H1 (cell line): ENCODE measurements around the gene ESYT2. TPM values are rescaled to one million over a fixed set of nuclear protein-coding genes. Genes with fewer than 3 reads are reported as not detected.

Experiments
- CTCF ChIA-PET: fragments of 300-600 bp; sonication (Branson Sonifier 250); formaldehyde crosslinking; loops from one replicate; lab custom pipeline; 2021; ENCODE audit not compliant: partially characterized antibody; lab: Charles Lee
- POLR2A ChIA-PET: fragments of 300-600 bp; sonication (Branson Sonifier 250); formaldehyde crosslinking; loops from one replicate; lab custom pipeline; 2021; ENCODE audit warnings: inconsistent platforms; ENCODE audit not compliant: partially characterized antibody; lab: Charles Lee
- DNase-seq, 2 experiments: peaks; one replicate each; pipeline versions ENCODE4 v3.0.0 to v3.0.0-alpha.2; 2010 to 2022; ENCODE audit warnings: low spot score in 2 of 2, low read depth in 1 of 2, mixed read lengths in 1 of 2
- FAIRE-seq: peaks from 2 replicates; lab custom pipeline; 2011; peaks lifted over from hg19 to GRCh38; lab: Jason Lieb, UNC
- H2AFZ ChIP-seq: 2 replicates; pipeline ENCODE4 v1.8.1; 2012; ENCODE audit warnings: low read length, inconsistent platforms
- H2AK5ac ChIP-seq: 2 replicates; pipeline ENCODE4 v1.6.1; 2013; ENCODE audit warnings: low read depth, low read length
- H2BK120ac ChIP-seq: replicated peaks from 2 replicates; pipeline ENCODE3; 2013; ENCODE audit warnings: low read depth, low read length, inconsistent platforms
- H2BK12ac ChIP-seq: 2 replicates; pipeline ENCODE4 v1.6.1; 2013; ENCODE audit warnings: low read depth, low read length
- H2BK15ac ChIP-seq: 2 replicates; pipeline ENCODE4 v1.6.1; 2013; ENCODE audit warnings: low read length
- H2BK20ac ChIP-seq: 2 replicates; pipeline ENCODE4 v1.6.1; 2013; ENCODE audit warnings: low read length
- H2BK5ac ChIP-seq: 2 replicates; pipeline ENCODE4 v1.6.1; 2013; ENCODE audit warnings: low read depth, low read length
- H3K14ac ChIP-seq: 2 replicates; pipeline ENCODE4 v1.6.1; 2013; ENCODE audit warnings: inconsistent platforms; ENCODE audit not compliant: insufficient read length
- H3K18ac ChIP-seq: 2 replicates; pipeline ENCODE4 v1.6.1; 2013; ENCODE audit warnings: low read length; ENCODE audit errors: extremely low read depth
- H3K23ac ChIP-seq: 2 replicates; pipeline ENCODE4 v1.6.1; 2013; ENCODE audit warnings: inconsistent platforms; ENCODE audit not compliant: insufficient read length
- H3K23me2 ChIP-seq: 2 replicates; pipeline ENCODE4 v1.6.1; 2013; ENCODE audit warnings: low read depth, low read length
- H3K27ac ChIP-seq: 2 replicates; pipeline ENCODE4 v1.6.1; 2011; ENCODE audit warnings: low read depth, low read length, inconsistent platforms
- H3K27me3 ChIP-seq, 4 experiments: replicated peaks in 1 of 4; 1 replicate in 1 of 4; 2 replicates in 3 of 4; pipeline versions ENCODE4 v1.6.1 to v1.8.1; 2011 to 2013; ENCODE audit warnings: low read length in 3 of 4, mild to moderate bottlenecking in 3 of 4, inconsistent platforms in 2 of 4, mixed read lengths in 2 of 4, moderate library complexity in 1 of 4; ENCODE audit not compliant: control insufficient read depth in 3 of 4, insufficient read depth in 3 of 4; ENCODE audit errors: extremely low read depth in 1 of 4
- H3K36me3 ChIP-seq, 4 experiments: 2 replicates each; pipeline versions ENCODE4 v1.6.1 to v1.8.1; 2011 to 2013; ENCODE audit warnings: mild to moderate bottlenecking in 4 of 4, low read length in 3 of 4, moderate library complexity in 2 of 4, control low read depth in 1 of 4, inconsistent platforms in 1 of 4; ENCODE audit not compliant: insufficient read depth in 4 of 4, control insufficient read depth in 2 of 4
- H3K4ac ChIP-seq: replicated peaks from 2 replicates; pipeline ENCODE3; 2013; ENCODE audit warnings: low read length, low read depth, mixed read lengths, inconsistent platforms; ENCODE audit not compliant: insufficient read length
- H3K4me1 ChIP-seq, 4 experiments: replicated peaks in 1 of 4; 1 replicate in 1 of 4; 2 replicates in 3 of 4; pipeline versions ENCODE4 v1.6.1 to v1.8.1; 2011 to 2013; ENCODE audit warnings: low read length in 3 of 4, inconsistent platforms in 2 of 4, mixed read lengths in 1 of 4; ENCODE audit not compliant: insufficient read depth in 4 of 4, control insufficient read depth in 3 of 4
- H3K4me2 ChIP-seq, 2 experiments: 2 replicates each; pipeline versions ENCODE4 v1.6.1 to v1.8.1; 2011 to 2013; ENCODE audit warnings: low read depth in 2 of 2, low read length in 2 of 2, control low read depth in 1 of 2, inconsistent platforms in 1 of 2, mild to moderate bottlenecking in 1 of 2; ENCODE audit not compliant: insufficient read depth in 1 of 2
- H3K4me3 ChIP-seq, 4 experiments: fragments of 200-600, 300-600 bp in 1 of 4; sonication (generic), shearing (Covaris generic), sonication (Bioruptor Twin) in 1 of 4; 2 replicates each; pipeline versions ENCODE4 v1.5.1 to v1.8.1; 2011 to 2016; ENCODE audit warnings: low read length in 4 of 4, low read depth in 3 of 4, control low read depth in 2 of 4, inconsistent platforms in 2 of 4, mild to moderate bottlenecking in 2 of 4, mixed read lengths in 1 of 4, moderate library complexity in 1 of 4; ENCODE audit not compliant: insufficient read depth in 2 of 4; ENCODE audit errors: extremely low read depth in 1 of 4
- H3K56ac ChIP-seq: replicated peaks from 2 replicates; pipeline ENCODE3; 2013; ENCODE audit warnings: low read depth, mild to moderate bottlenecking, mixed read lengths, low read length, inconsistent platforms; ENCODE audit not compliant: insufficient read length
- H3K79me1 ChIP-seq: 2 replicates; pipeline ENCODE4 v1.6.1; 2013; ENCODE audit warnings: low read depth, low read length, control low read depth
- H3K79me2 ChIP-seq, 2 experiments: 2 replicates each; pipeline versions ENCODE4 v1.6.1 to v1.8.1; 2012 to 2013; ENCODE audit warnings: low read length in 2 of 2, mild to moderate bottlenecking in 2 of 2, inconsistent platforms in 1 of 2; ENCODE audit not compliant: insufficient read depth in 2 of 2, control insufficient read depth in 1 of 2
- H3K9ac ChIP-seq, 4 experiments: replicated peaks in 1 of 4; 1 replicate in 1 of 4; 2 replicates in 3 of 4; pipeline versions ENCODE4 v1.6.1 to v1.8.1; 2011 to 2013; ENCODE audit warnings: low read depth in 3 of 4, low read length in 3 of 4, control low read depth in 2 of 4, mild to moderate bottlenecking in 2 of 4, moderate library complexity in 2 of 4, inconsistent platforms in 1 of 4; ENCODE audit errors: extremely low read depth in 1 of 4
- H3K9me3 ChIP-seq, 2 experiments: 2 replicates each; pipeline versions ENCODE4 v1.6.1 to v1.8.1; 2012 to 2013; ENCODE audit warnings: mild to moderate bottlenecking in 2 of 2, moderate library complexity in 2 of 2, control low read depth in 1 of 2, inconsistent platforms in 1 of 2, low read depth in 1 of 2, low read length in 1 of 2, mixed read lengths in 1 of 2; ENCODE audit not compliant: insufficient read depth in 2 of 2
- H4K20me1 ChIP-seq, 2 experiments: replicated peaks in 1 of 2; 2 replicates each; pipeline versions ENCODE3 to v1.8.1; 2011 to 2013; ENCODE audit warnings: inconsistent platforms in 2 of 2, low read length in 2 of 2, mild to moderate bottlenecking in 1 of 2; ENCODE audit not compliant: insufficient read depth in 2 of 2, control insufficient read depth in 1 of 2
- H4K5ac ChIP-seq: 2 replicates; pipeline ENCODE4 v1.6.1; 2013; ENCODE audit warnings: low read length, low read depth, mixed read lengths, inconsistent platforms; ENCODE audit not compliant: insufficient read length
- H4K8ac ChIP-seq: 2 replicates; pipeline ENCODE4 v1.8.0; 2013; ENCODE audit warnings: mild to moderate bottlenecking, moderate library complexity, low read length, inconsistent platforms; ENCODE audit not compliant: insufficient read depth; ENCODE audit errors: extremely low read depth
- H4K91ac ChIP-seq: replicated peaks from 2 replicates; pipeline ENCODE3; 2013; ENCODE audit warnings: low read length, mixed read lengths, inconsistent platforms; ENCODE audit not compliant: insufficient read length
- ASH2L ChIP-seq: fragments of 200-600, 300-600 bp; sonication (generic); IDR thresholded peaks from one replicate; pipeline ENCODE4 v1.7.1; 2017; ENCODE audit warnings: low read length
- JUN ChIP-seq: IDR thresholded peaks from 2 replicates; pipeline ENCODE4 v1.6.1; 2011; ENCODE audit warnings: low read depth, mild to moderate bottlenecking, improper control_type of control experiment, low read length
- NRF1 ChIP-seq: IDR thresholded peaks from 2 replicates; pipeline ENCODE4 v1.6.1; 2011; ENCODE audit warnings: mild to moderate bottlenecking, low read depth, low read length, improper control_type of control experiment
- POLR2A ChIP-seq, 2 experiments: IDR thresholded peaks; 1 replicate in 1 of 2; 2 replicates in 1 of 2; pipeline ENCODE4 v1.6.1; 2011; ENCODE audit warnings: low read depth in 2 of 2, low read length in 2 of 2, mild to moderate bottlenecking in 2 of 2; ENCODE audit errors: control extremely low read depth in 1 of 2
- SP2 ChIP-seq: IDR thresholded peaks from 2 replicates; pipeline ENCODE4 v1.6.1; 2012; ENCODE audit warnings: mild to moderate bottlenecking, low read length, inconsistent platforms
- SRF ChIP-seq: IDR thresholded peaks from 2 replicates; pipeline ENCODE4 v1.6.1; 2011; ENCODE audit warnings: mild to moderate bottlenecking, low read depth, low read length, moderate library complexity
- WGBS, 2 experiments: shearing (Covaris generic) in 1 of 2; methylation state at CpG; one replicate each; pipeline versions ENCODE4 v1.1.6 to v1.1.7; 2013 to 2015; ENCODE audit warnings: low lambda C conversion rate in 2 of 2, mixed read lengths in 2 of 2, inconsistent platforms in 1 of 2, low coverage in 1 of 2, missing lambda C conversion rate in 1 of 2; ENCODE audit not compliant: insufficient replicate concordance in 2 of 2, insufficient coverage in 1 of 2, insufficient read length in 1 of 2; ENCODE audit errors: extremely low coverage in 1 of 2, missing lambda C conversion rate in 1 of 2; 5-methylcytosine and 5-hydroxymethylcytosine counted together
- polyA plus RNA-seq, 7 experiments: library from polyadenylated mRNA; depleted of rRNA in 3 of 7; stranded (reverse) in 5 of 7; unstranded in 2 of 7; fragments of >200 nt in 5 of 7; fragments of 200-250 nt in 2 of 7; gene quantifications; 1 replicate in 5 of 7; 2 replicates in 1 of 7; 4 replicates in 1 of 7; pipeline versions ENCODE4 v1.2.1 to v1.2.3, GENCODE V29; 2011 to 2013; ENCODE audit warnings: missing spikeins in 2 of 7, mixed read lengths in 2 of 7
- total RNA-seq: library from RNA; stranded (reverse); fragmentation: NEBNext Ultra II Directional; extraction: Animal tissue kit (Norgen Biotek cat#: 25700); gene quantifications from 2 replicates; pipeline ENCODE4 v1.2.1, GENCODE V29; 2021
- TF ChIP-seq, protein P1 (sequence below), 3 experiments: IDR thresholded peaks; 1 replicate in 2 of 3; 2 replicates in 1 of 3; pipeline versions ENCODE4 v1.5.1 to v1.6.1; 2011; ENCODE audit warnings: low read length in 3 of 3, mild to moderate bottlenecking in 3 of 3, inconsistent platforms in 2 of 3, low read depth in 1 of 3, moderate library complexity in 1 of 3; ENCODE audit not compliant: insufficient read depth in 1 of 3; ENCODE audit errors: control extremely low read depth in 1 of 3
- TF ChIP-seq, protein P2 (sequence below): IDR thresholded peaks from 2 replicates; pipeline ENCODE4 v1.6.1; 2012; ENCODE audit warnings: low read length, inconsistent platforms
- TF ChIP-seq, protein P3 (sequence below): IDR thresholded peaks from 2 replicates; pipeline ENCODE4 v1.6.1; 2011; ENCODE audit warnings: low read length, improper control_type of control experiment

ESYT2 gene
- total and polyA plus RNA-seq, 2 of the 8 experiments (the other 6 are each of a cell fraction or from before 2014, with no cell fraction given): 27.0 to 37.5 TPM

DNA sequence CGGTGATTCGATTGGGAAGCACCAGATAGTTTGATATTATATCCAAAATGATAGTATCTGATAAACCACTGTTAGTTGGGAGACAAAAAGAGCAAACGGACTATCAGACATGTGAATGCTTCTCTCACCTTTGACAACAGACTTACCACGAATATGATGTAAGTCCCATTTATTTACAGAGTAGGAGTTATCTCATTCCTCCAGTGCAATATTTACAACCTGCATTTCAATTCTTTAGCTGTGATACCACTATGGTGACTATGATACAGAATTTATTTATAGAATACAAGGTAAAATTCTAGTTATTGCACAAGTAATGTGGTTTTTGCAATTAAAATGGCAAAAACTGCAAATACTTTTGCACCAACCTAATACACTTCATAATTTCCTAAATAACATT, 61.6 kb downstream of the ESYT2 start:
- 91% methylated on average over 4 of the region's 4 CpGs; no CpG with 5 or more reads in 1 of the 2 experiments for WGBS, 2 experiments
- H3K4me2 ChIP-seq: no peak overlapping the region
- POLR2A ChIA-PET: no interaction called here
- no peak overlapping the region for H3K4ac ChIP-seq
- H2BK5ac ChIP-seq: no peak overlapping the region
- no peak for FAIRE-seq
- no peak overlapping the region for H2BK12ac ChIP-seq
- no peak overlapping the region for H3K56ac ChIP-seq
- H3K79me2 ChIP-seq: no peaks in the 10 kb centered on the region
- H3K9ac ChIP-seq: no peak overlapping the region
- H2BK15ac ChIP-seq: no peak overlapping the region
- no peak overlapping the region for H3K18ac ChIP-seq
- no peak overlapping the region for H4K5ac ChIP-seq
- H3K14ac ChIP-seq: no peak overlapping the region
- no peaks in the 10 kb centered on the region for H3K27me3 ChIP-seq
- no peak overlapping the region for H2BK20ac ChIP-seq
- no peak overlapping the region for H2BK120ac ChIP-seq
- H4K8ac ChIP-seq: no peak overlapping the region
- no peaks in the 10 kb centered on the region for H3K23me2 ChIP-seq
- CTCF ChIA-PET: interaction anchor here (1.0 to 1.7 kb wide), 6 partner anchors 9 to 72 kb away, joined by 3 to 6 read pairs (median 4); no protein-coding TSS in a partner anchor
- no peak for DNase-seq
- no peak overlapping the region for H3K27ac ChIP-seq
- H4K91ac ChIP-seq: no peak overlapping the region
- H3K4me3 ChIP-seq: no peak overlapping the region
- no peaks in the 10 kb centered on the region for H4K20me1 ChIP-seq
- H3K4me1 ChIP-seq: no peaks in the 10 kb centered on the region; a peak in 1 of 7 replicates
- H3K79me1 ChIP-seq: no peaks in the 10 kb centered on the region
- peaks cover 0 to 8% (median 1%) of the 10 kb centered on the region in 4 experiments; a peak in 4 of 8 replicates for H3K36me3 ChIP-seq
- no peak overlapping the region for H2AK5ac ChIP-seq
- no peak overlapping the region for H3K23ac ChIP-seq
- no peak overlapping the region for H2AFZ ChIP-seq
- H3K9me3 ChIP-seq: no peaks in the 10 kb centered on the region
- TF ChIP-seq, protein P1, sequence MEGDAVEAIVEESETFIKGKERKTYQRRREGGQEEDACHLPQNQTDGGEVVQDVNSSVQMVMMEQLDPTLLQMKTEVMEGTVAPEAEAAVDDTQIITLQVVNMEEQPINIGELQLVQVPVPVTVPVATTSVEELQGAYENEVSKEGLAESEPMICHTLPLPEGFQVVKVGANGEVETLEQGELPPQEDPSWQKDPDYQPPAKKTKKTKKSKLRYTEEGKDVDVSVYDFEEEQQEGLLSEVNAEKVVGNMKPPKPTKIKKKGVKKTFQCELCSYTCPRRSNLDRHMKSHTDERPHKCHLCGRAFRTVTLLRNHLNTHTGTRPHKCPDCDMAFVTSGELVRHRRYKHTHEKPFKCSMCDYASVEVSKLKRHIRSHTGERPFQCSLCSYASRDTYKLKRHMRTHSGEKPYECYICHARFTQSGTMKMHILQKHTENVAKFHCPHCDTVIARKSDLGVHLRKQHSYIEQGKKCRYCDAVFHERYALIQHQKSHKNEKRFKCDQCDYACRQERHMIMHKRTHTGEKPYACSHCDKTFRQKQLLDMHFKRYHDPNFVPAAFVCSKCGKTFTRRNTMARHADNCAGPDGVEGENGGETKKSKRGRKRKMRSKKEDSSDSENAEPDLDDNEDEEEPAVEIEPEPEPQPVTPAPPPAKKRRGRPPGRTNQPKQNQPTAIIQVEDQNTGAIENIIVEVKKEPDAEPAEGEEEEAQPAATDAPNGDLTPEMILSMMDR (IDR thresholded peaks at IDR 0.05; ENCODE audit: control extremely low read depth in 1 of 3, insufficient read depth in 1 of 3, low read depth in 1 of 3, low read length in 3 of 3): no peak
- no peak for TF ChIP-seq ASH2L
- TF ChIP-seq, protein P2, sequence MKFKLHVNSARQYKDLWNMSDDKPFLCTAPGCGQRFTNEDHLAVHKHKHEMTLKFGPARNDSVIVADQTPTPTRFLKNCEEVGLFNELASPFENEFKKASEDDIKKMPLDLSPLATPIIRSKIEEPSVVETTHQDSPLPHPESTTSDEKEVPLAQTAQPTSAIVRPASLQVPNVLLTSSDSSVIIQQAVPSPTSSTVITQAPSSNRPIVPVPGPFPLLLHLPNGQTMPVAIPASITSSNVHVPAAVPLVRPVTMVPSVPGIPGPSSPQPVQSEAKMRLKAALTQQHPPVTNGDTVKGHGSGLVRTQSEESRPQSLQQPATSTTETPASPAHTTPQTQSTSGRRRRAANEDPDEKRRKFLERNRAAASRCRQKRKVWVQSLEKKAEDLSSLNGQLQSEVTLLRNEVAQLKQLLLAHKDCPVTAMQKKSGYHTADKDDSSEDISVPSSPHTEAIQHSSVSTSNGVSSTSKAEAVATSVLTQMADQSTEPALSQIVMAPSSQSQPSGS: no peak
- TF ChIP-seq NRF1: no peak
- no peak for TF ChIP-seq SRF
- TF ChIP-seq JUN: no peak
- TF ChIP-seq, protein P3, sequence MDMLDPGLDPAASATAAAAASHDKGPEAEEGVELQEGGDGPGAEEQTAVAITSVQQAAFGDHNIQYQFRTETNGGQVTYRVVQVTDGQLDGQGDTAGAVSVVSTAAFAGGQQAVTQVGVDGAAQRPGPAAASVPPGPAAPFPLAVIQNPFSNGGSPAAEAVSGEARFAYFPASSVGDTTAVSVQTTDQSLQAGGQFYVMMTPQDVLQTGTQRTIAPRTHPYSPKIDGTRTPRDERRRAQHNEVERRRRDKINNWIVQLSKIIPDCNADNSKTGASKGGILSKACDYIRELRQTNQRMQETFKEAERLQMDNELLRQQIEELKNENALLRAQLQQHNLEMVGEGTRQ: no peak
- TF ChIP-seq SP2: no peak
- TF ChIP-seq POLR2A (IDR thresholded peaks at IDR 0.05; ENCODE audit: control extremely low read depth in 1 of 2, low read depth in 2 of 2, low read length in 2 of 2): no peak
